HG03095 (cell line): ENCODE data around the gene BUD13.
"Not testable (repeated sequence)": the region's sequence is repeated elsewhere in the genome, so short reads cannot be mapped to it uniquely, and the experiment has no call there.

ENCODE experiments used
- ATAC-seq: cut with Tn5 transposase; IDR thresholded peaks from one replicate; pipeline ENCODE4 v1.9.1; 2021; ENCODE audit warnings: moderate library complexity; ENCODE audit not compliant: unreplicated experiment

Gene BUD13

DNA sequence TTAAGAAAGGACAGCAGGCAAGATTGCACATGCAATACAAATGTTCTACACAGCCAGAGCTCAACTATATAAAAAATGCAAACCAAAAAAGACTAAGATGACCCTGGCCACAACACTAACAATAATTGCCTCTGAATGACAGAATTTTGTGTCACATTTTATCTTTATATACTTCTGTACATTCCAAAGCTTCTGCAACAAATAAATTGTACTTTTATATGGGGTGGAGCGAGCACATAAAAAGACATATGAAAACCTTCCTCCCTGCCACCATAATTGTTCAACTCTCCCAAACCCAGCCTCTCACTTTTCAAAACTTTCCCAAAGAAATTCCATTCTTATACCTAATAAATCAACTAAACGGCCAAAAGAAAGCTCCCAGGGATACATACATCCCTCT lies 10.7 kb downstream of the BUD13 start:
- no peak for ATAC-seq

DNA sequence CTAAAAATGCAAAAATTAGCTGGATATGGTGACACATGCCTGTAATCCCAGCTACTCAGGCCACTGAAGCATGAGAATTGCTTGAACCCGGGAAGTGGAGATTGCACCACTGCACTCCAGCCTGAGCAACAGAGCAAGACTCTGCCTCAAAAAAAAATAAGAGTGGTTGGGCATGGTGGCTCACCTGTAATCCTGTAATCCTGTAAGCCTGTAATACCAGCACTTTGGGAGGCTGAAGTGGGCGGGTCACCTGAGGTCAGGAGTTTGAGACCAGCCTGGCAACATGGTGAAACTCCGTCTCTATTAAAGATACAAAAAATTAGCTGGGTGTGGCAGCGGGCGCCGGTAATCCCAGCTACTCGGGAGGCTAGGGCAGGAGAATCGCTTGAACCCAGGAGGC lies 16.7 kb downstream of the BUD13 start:
- ATAC-seq, result not testable (repeated sequence)

DNA sequence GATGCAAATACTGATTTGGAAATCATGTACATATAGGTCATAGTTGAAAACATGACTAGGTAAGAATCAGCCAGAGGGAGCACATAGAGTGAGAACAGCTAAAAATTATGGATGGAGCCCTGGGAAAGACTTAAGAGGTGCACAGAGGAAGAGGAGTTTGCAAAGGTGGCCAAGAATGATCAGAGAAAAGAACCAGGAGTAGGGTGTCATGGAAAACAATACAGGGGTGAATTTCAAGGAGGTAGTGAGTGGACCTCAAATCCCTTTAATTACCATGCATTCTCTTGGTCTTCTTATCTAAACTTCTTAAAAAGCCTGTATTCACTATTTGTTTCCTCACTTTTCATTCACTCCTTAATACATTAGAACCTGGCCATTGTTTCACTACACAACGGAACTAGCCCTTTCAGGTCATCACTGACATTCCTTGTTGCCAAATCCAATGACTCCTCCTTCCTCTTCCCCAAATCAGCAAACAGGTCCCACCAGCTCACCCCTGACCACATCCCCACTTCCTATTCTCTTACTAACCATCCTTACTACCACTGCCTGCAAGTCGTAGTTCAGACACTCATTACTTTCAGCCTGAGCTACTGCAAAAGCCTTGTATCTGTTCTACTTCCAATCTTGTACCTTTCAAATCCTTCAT lies 22.6 kb downstream of the BUD13 start:
- no peak for ATAC-seq

DNA sequence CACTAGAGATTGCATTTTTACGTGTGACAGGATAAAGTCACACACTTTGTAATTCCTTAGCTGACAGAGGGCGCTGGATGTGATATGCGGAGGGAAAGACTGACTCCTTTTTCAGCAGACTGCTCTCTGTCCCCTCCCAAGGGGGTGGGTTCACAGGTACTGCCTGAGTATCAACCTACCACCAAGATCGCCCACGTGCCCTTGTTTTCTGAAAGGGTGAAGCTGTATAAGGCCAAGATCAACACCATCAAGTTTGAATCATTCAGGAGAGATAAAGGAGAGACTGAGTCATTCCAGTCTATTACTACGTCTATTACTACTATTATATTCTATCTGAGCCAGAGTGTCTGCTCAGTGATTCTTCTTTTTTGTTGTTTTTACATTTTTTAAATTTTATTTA lies 30.7 kb downstream of the BUD13 start:
- no peak for ATAC-seq

DNA sequence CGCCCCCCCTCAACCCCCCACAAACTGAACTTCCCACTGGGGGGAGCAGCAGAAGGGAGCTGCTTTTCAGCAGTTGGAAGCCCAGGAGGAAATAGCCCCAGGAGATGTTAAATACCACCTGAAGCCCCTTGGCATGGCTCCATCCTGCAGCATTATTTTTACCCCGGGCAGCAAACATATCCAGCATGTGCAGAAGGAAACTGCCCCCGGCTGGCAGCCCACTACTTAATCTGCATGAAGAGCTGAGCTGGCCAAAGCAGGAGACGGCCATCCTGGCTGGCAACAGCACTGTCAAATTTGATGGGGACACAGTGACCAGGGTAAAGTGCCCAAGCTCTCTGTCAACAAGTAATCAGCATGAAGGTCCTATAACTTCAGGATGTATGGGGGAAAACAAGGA lies 32.0 kb downstream of the BUD13 start:
- no peak for ATAC-seq

DNA sequence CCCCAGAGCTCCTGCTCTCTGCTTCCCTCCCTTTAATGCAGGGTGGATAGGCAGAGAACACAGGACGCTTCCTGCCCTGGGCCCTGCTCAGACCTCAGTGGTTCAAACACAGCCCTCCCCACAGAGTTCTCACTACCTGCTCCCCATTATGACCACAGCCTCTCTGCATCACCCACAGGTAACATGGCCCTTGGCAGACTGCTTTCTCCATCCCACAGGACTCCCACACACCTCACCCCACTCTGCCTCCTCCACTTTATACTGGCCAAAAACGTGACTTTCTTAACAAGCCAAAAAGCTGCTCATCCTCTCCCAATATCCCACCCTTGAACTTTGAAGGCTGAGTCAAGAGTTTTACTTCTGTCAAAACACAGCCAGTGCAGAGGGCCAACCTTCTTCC lies 33.8 kb downstream of the BUD13 start:
- ATAC-seq, result no peak

DNA sequence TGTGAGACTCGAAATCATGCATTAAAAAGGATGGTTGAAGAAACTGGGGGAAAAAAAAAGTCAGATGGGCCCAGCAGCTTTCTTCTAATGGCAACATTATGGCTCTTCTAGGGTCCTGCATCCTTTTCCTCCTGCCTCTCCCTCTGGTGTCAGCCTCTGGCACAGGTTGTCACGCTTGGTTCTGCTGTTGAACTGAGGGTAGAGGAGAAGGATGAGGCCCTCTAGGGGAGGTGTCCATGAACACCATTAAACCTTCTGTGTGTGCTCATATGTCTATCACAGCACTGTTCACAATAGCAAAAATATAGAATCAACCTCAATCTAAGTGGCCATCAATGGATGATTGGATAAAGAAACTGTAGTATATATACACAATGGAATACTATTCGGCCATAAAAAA lies 36.0 kb downstream of the BUD13 start:
- no peak for ATAC-seq

DNA sequence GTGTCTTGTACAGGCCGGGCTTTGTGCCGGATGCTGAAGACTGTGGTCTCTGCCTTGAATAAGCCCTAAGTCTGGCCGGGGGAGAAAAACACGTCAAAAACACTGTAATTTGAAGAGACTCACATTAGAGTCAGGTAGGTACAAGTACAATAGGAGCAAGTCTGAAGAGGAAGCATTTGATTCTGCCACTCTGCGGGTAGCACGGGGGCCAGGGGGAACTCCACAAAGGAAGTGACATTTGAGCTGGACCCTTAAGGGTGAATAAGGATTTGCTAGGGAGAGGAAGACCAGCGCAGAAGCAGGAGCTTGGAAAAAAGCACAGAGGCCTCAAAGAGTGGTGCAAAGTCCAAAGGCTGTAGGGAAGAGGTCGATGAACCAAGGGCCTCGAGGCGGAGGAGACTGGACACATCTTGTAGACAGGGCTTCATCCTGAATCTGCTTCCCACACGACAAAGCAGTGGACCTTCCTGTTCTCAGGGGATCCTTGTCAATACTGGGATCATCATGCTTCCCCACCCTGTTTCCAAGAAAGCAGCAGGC lies 38.7 kb downstream of the BUD13 start:
- ATAC-seq, result no peak

DNA sequence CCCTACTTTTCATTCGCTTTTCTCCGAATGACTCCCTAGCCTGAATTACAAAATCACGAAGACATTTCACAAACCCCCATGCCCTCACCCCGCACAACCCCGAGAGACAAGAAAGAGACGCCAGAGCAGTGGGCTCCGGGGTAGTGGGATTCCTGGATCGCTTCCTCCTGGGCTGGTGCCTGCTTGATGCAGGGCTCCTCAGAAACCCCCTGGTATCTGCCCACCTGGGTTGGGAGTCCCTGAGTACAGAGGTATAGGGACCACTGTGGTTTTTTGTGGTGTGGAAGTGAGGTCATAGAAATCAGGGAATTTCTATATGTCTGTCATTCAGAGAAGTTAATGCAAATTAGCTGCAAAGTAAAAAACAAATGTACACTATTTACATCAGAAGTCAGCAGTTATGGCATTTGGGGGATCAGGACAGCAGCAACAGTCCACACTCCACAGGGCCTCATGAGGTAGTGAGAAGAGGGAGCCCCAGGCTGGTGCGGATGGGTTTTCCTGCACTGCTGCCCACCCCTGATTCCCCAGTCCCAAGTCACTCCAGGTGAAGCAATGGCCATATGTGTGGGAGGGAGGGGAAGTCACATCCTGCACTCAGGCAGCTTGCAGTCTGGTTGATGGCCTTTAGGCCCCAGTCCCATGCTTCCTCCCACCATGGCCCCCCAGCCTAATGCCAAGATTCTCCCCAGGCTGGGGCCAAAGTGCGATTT lies 39.6 kb downstream of the BUD13 start:
- peak; percentile 41 for ATAC-seq

DNA sequence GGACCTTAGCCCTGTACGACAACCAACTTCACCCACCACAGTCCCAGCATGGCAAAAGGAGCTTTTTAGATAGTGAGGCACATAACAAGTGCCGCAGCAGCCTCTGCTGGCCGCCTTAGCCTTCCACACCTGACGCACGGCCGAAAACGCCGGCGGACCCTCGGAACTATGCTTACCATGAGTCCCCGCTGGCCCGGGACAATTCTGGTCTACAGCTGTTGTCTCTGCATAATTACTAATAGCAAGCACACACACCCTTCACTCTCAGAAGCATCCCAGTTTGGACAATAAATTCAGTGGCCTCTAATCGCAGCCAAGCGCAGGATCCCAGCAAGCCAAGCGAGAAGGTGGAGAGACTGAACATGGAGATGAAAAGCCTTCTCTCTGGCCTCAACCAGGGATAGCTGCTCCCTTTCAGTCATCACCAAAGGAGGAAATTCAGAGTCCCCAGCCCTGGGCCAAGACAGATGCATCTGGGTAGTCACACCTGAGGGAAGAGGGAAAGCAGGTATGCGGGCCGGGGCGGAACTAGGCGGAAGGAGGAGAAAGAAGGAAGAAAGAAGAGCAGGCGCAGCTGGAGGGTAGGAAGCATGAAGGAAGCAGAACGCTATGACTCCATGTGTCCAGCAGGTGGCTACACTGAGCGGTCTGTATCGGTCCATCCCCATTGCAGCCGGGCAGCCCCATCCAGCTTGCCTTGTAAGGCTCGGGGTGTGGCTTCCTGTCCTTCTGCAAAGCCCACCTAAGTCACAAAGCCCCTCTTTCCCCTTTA lies 40.3 kb downstream of the BUD13 start:
- ATAC-seq, result peak; percentile 64

DNA sequence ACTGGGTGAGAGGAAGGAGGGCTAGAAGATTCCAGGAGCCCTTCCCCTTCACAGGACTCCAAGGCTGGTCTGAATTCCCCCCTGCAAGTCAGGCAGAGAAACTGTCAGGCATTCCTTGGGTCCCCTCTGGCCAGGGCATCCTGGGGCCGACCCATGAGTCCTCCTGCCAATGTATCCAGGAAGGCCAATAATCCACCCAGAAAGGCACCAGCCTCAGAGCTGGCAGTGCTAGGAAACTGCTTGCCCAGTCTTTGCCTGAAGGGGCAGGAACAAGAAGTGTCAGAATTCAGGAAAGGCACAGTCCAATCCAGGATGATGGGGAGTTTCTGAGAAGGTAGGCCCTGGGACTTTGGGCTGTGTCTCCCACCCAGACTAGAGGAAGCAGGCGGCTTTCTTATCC lies 41.0 kb downstream of the BUD13 start:
- no peak for ATAC-seq

DNA sequence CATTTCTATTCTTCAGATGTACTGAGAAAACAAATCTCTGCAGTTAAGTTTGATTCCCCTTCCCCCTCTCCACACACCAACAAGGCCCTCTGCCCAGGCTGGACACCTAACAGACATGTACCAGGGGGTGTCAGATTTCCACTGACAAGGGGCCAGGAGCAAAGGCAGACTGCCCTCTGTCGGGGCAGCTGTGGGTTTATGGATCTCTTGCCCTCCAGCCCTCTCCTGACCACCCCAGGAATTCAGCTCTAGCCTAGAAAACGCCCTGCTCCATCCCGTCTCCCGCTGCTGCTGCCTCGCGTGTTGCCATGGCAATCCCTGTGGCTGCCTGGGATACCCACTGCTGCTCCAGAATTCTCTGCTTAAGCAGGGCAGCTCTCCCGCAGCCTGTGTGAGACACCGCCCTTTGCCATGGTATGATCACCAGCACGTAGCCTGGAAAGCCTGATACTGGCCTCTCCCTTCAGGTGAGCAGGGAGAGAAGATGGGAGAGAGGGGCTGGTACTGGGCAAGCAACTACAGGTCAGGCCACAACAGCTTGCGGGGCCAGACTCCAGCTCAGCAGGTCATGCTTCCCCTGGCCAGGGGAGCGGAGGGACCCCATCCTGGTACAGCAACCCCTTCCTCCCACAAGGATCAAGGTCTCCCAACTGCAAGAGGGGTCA lies 41.6 kb downstream of the BUD13 start:
- ATAC-seq, result no peak

DNA sequence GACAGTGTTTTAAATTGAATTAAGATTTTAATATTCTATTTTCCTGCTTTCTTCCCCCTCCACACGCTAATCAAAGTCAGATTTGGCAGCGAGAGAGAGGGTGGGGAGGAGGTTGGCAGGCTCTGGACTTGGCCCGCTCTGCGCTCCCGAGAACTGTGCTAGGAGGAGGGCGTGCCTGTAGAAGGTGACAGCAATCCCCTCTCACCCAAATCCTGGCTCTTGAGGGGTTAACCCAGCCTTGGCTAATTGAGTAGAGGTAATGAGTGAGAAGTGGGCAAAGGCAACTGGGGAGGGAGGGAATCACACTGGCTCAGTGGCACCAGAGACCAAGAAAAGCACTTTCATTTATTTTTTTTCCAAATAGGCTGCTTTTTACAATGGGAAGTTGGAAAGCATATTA lies 42.2 kb downstream of the BUD13 start:
- ATAC-seq, result no peak

DNA sequence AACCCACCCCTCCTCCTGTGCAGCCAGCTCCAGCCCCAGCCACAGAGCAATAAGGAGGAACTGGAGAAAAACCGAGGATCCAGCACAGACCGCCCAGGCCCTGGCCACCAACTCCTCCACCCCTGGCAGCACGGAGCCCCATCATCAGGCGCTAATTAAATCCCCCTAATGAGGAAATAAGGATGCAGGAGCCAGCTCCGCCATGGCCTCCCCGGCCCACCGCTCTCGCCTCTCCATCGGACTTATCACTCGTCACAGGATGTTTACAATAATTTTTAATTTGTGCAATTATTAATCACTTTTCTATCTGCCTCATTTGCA lies 42.6 kb downstream of the BUD13 start:
- ATAC-seq, result no peak

DNA sequence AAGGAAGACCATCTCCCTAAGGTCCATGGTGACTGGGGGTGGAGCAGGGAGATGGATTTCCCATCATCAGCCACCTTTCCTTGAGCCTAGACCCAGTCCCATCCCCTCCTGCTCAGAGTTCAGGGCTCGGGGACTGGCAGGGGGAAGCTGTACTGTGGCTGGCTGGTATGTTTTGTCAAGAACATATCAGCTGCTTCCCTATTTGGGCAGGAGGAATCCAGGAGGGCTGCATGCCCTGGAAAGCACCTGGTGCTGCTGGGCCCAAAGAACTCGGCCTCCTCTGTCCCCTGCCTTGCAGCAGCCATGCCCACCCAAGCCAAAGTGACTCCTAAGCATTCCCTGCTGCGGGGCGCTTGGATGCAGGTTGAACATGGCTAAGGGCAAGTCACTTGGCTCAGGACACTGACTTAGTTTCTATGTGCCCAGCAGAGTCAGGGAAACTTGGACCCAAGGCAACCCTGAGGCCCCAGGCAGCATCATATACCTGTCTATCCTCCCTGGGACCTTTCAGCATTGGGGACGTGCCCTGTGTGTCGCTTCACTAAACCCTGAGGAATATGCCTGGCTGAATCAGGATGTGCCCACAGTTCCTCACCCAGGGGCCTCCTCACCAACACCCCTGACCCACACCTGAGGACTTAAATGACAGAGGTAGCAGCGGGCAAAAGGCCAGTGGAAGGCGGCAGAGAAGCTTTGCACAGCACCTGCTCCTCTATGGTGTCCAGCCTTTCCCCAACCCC lies 43.1 kb downstream of the BUD13 start:
- no peak for ATAC-seq

DNA sequence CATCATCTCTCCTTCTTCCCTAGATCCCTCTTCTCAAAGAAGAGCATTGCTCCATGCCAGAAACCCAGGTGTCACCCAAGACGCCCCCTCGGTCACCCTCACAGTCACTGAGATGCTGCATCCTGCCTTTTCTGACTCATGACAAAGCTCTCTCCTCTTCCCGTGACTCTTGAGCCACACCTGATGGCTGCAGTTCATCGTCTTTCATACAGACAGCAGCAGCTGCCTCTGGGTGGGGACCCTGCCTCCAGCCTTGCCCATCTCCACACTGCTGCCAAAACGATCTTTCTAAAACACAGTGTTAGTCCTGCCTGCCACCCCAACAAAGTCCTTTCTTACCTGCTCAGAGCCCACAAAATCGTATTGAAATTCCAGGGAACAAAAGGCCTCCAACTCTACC lies 44.8 kb downstream of the BUD13 start:
- ATAC-seq, result no peak

DNA sequence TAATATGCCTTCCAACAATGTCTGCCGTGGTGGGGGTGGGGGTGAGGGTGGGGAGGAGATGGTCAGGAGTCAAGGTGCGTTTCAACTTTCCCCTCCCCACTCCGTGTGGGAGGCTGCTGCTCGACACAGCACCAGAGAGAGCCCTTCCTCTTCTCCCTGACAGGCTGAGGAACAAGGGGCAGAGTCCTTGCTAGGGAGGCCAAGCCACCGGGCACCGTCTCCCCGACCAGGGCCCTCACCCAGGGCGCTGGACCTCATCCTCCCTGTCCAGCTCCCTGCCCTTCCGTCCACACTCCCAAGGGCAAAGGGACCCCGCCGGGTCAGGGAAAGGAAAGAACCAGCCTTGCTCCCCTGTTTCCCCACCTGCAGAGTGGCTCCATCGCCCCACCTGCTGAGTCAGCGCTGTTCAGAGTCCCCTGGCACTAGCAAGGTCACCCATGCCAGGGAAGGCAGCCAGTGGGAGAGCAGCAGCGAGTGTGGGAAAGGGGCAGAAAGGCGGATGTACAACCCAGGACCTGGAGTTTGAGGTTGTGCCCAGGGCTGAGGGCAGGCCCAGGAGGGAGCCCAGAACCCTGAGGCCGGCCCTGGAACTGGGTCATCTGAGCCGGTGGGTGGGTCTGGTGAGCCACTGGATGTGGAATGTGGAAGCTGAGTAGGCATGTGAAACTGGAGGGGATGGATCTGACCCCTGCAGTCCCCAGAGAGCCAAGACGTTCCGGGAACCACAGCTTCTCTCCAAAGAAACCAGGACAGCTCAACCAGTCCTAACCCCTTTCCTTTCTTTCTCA lies 47.2 kb downstream of the BUD13 start:
- ATAC-seq, result no peak

DNA sequence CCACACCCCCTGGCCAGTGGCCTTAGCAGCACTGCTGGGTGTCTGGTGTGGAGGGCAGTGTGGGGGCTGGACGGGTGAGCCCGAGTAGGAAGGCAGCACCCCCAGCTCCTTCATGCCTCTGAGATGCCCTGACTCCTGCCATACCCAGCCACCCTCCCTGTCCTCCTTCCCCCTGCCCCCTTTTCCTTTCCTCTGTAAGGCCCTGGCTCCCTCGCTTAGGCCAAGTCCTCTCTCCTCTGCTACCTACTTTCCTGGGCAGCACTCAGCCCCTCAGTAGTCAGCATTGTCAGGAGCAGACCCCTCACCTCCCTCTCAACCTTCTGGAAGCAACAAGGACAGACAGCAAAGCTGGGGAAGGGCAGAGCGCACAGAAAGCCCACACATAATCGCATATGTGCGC lies 48.0 kb downstream of the BUD13 start:
- ATAC-seq, result no peak

DNA sequence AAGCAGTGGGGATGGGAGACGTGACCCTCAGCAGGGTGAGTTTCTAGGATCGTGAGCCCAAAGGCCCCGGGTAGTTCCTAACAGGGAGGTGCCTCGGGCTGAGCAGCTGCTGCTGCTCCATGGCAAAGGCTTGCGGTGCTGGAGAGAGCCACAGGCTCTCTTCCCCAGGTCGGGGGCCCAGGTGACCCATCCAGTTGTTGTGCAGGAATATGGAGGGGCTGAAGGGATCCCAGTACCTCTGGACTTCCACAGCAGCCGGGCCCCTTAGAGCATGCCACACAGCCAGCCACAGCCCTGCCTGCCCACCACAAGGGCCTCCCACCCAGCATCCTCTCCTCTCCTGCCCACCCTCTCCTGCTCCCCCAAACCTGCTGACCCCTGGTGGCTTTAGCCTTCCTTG lies 49.3 kb downstream of the BUD13 start:
- ATAC-seq, result no peak

DNA sequence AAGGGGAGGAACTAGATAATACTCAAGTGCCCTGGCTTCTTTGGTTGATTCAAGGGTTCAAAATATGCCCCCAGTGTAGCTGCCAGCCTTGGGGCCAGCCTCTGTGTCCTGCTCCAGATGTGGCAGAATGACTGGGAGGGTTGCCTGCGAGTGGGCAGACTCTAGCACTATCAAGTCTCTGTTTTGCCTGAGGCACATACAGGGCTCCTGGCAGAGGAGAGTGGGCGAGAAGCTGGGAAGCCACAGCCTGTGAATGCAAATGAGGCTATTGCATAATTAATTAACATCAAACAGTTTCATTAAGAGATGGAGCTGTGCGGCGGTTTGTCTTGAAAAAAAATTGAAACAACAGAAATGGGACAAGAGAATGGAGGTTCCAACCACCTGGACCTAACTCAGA lies 50.8 kb downstream of the BUD13 start:
- ATAC-seq, result no peak
